Cardiac muscle cell (in vitro differentiated cells and primary cell): ENCODE data around the gene USP4. TPM values are rescaled to one million over a fixed set of nuclear protein-coding genes. Genes with fewer than 3 reads are reported as not detected.
A peak's percentile ranks its signal among the peaks of the same experiment; 100 is the strongest.

ENCODE experiments used
- DNase-seq, 2 donors: peaks; one replicate each; pipeline versions ENCODE4 v3.0.0 to v3.0.0-alpha.2; 2010 to 2017; ENCODE audit warnings: low read depth in 1 of 2, low spot score in 1 of 2
- H3K27ac ChIP-seq: fragments of 200-600 bp; sonication (generic); 2 replicates; pipeline ENCODE4 v1.5.1; 2016
- H3K27me3 ChIP-seq: fragments of 200-600 bp; sonication (generic); 2 replicates; pipeline ENCODE4 v1.6.0; 2016; ENCODE audit warnings: control low read depth
- H3K36me3 ChIP-seq: fragments of 200-600 bp; sonication (generic); 2 replicates; pipeline ENCODE4 v1.5.1; 2016; ENCODE audit warnings: control low read depth
- H3K4me1 ChIP-seq: fragments of 200-600 bp; sonication (generic); 2 replicates; pipeline ENCODE4 v1.8.1; 2017; ENCODE audit warnings: low read depth, mild to moderate bottlenecking, mixed run types
- H3K4me3 ChIP-seq: fragments of 200-600 bp; sonication (generic); 2 replicates; pipeline ENCODE4 v1.5.1; 2016; ENCODE audit warnings: mild to moderate bottlenecking
- H3K9me3 ChIP-seq: fragments of 200-600 bp; sonication (generic); 2 replicates; pipeline ENCODE4 v1.5.1; 2017; ENCODE audit warnings: low read depth, mild to moderate bottlenecking, control low read depth
- CTCF ChIP-seq: IDR thresholded peaks from 2 replicates; pipeline ENCODE4 v1.5.1; 2012; ENCODE audit warnings: low read depth, mild to moderate bottlenecking, low read length
- polyA plus RNA-seq: library from polyadenylated mRNA; unstranded; fragments of >200 nt; fragmentation: Nextera tagmentation; extraction: Ambion mirVana; gene quantifications from 2 replicates; pipeline ENCODE4 v1.2.1, GENCODE V29; 2016
- total RNA-seq: library from RNA; depleted of rRNA; stranded (reverse); fragments of >200 nt; gene quantifications from 2 replicates; pipeline ENCODE4 v1.2.3, GENCODE V29; 2016

The USP4 gene
- total and polyA plus RNA-seq, 2 experiments from 2014 or later: 22.7 to 30.1 TPM

GRCh38 chr3:49270156-49270500 lies 69.7 kb downstream of the USP4 start:
- TF ChIP-seq CTCF: no peak
- peaks cover 8% of the 10 kb centered on the region for H3K36me3 ChIP-seq
- H3K9me3 ChIP-seq: no peaks in the 10 kb centered on the region
- DNase-seq: no peak
- H3K4me1 ChIP-seq: no peaks in the 10 kb centered on the region
- no peak overlapping the region for H3K4me3 ChIP-seq
- H3K27ac ChIP-seq: no peak overlapping the region
- no peaks in the 10 kb centered on the region for H3K27me3 ChIP-seq

DNA sequence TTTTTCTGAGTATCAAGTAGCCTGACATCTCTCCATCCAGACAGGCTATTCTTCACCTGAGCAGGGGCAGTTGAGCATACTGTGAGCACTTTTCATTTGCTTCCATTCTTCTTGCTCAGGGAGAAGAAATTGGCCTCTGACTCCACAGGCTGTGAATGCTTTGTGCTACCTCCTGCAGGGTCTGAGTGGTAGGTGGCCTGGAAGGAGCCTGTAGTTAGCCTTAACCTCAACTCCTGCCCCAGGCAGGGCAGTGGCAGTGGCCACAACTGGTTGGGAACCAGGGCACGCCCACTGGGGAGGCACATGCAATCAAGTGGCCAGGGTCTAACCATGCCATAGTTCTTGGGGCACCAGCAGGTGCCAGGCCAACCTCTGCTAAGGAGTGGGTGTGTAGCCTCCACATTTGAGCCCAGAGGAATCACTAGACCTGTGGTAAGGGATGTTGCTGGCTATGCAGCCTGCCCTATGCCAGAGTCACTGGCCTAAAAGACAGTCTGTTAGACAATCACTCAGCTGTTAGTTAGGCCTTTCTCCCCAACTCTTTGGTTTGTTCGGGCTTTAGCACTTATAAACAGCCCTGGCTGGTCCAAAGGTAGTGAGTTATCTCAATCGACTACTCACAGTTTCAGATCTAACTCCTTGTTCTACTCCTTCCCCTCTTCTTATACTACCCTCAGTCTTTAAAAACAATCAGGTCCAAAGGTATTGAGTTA lies 70.3 kb downstream of the USP4 start:
- TF ChIP-seq CTCF: no peak

DNA sequence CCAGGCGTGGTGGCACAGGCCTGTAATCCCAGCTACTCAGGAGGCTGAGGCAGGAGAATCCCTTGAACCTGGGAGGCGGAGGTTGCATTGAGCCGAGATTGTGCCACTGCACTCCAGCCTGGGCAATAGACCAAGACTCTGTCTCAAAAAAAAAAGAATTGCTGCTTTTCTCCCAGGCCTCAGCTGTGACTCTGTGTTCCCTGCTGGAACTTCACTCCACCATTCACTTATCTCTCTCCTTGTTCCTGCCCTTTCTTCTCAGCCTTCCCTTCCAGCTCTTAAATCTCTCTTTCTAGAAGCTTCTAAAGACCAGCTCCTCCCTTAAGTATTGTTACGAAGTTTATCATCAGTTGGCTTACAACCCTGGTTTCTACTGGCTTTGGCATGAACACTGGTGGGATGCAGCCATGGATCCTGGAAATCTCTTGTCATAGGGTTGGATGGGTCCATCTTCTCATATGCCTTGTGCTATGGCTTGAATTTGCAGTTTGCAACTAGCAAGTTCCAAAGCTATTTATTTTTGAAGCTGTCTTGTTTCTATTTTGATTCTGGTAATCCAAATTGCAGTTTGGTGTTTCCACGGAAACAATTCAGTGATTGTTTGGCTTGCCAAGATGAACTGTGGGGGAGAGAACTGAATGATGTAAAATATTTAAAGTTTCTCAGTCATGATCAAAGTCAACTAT lies 73.3 kb downstream of the USP4 start:
- H3K4me1 ChIP-seq: no peaks in the 10 kb centered on the region
- H3K27me3 ChIP-seq: no peaks in the 10 kb centered on the region
- H3K9me3 ChIP-seq: no peaks in the 10 kb centered on the region
- peak in 1 of 2 donors; percentile 67 for DNase-seq
- peaks cover 8% of the 10 kb centered on the region for H3K36me3 ChIP-seq
- no peak overlapping the region for H3K27ac ChIP-seq
- no peak for TF ChIP-seq CTCF
- no peak overlapping the region for H3K4me3 ChIP-seq

More for the DNA sequence above, 70.3 kb downstream of the USP4 start:
- H3K9me3 ChIP-seq: no peaks in the 10 kb centered on the region
- H3K27ac ChIP-seq: no peak overlapping the region
- DNase-seq: no peak
- no peaks in the 10 kb centered on the region for H3K27me3 ChIP-seq
- no peaks in the 10 kb centered on the region for H3K4me1 ChIP-seq
- H3K4me3 ChIP-seq: no peak overlapping the region
- H3K36me3 ChIP-seq: peaks cover 8% of the 10 kb centered on the region

- DNase-seq: no peak
- Histone ChIP-seq H3K4me1 (no peaks in the 10 kb centered on the region), H3K27me3 (no peaks in the 10 kb centered on the region), H3K36me3 (peaks cover 6% of the 10 kb centered on the region), H3K9me3 (no peaks in the 10 kb centered on the region), H3K27ac (no peak overlapping the region), H3K4me3 (no peak overlapping the region)
- no peak for TF ChIP-seq CTCF
Observed at GRCh38 chr3:49265661-49266386, 74.0 kb downstream of the USP4 start.

DNA sequence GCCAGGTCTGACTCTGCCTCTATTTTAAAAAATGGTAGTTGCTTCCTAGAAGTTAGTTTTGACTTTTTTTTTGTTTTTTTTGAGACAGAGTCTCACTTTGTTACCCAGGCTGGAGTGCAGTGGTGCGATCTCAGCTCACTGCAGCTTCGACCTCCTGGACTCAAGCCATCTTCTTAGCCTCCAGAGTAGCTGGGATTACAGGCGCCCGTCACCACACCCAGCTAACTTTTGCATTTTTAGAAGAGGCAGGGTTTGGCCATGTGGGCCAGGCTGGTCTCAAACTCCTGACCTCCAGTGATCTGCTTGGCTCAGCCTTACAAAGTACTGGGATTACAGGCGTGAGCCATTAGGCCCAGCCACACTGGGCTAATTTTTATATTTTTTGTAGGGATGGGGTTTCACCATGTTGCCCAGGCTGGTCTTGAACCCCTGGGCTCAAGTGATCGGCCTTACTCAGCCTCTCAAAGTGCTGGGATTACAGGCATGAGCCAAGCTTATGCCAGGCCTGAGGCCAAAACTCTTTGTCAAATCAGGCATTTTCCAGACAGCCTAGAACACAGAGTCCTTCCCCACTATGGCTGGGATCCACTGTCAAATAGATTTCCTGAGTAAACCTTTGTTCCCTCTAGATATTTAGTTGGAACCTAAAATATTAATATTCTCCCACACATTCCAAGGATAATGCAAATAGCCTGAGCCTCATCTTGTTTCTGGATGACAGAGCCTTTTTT lies 76.5 kb downstream of the USP4 start:
- no peaks in the 10 kb centered on the region for H3K4me1 ChIP-seq
- H3K9me3 ChIP-seq: no peaks in the 10 kb centered on the region
- H3K36me3 ChIP-seq: no peaks in the 10 kb centered on the region
- H3K4me3 ChIP-seq: no peak overlapping the region
- peak in 1 of 2 donors; percentile 70 for DNase-seq
- no peak for TF ChIP-seq CTCF
- no peak overlapping the region for H3K27ac ChIP-seq
- H3K27me3 ChIP-seq: no peaks in the 10 kb centered on the region
